Measurements from ENCODE around the gene NF2.

DNA sequence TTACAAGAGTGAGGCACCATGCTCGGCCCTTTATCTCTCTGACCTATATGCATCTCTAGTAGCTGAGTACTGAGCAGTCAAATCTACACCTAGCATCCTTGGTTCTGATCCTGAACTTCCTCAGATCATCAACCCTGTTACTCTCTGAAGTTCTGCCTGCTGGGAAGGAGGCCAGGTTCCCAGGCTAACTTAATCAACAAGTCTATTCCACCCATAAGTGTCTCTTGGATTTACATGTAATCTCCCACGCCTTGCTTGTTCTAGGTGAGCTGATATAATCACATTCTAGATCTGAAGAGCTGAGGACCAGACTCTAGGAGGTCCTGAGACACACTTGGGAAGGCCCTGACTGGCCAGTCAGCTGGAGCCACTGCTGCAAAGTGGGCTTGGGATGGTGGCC lies 138.5 kb downstream of the NF2 start:
- TF ChIP-seq CTCF (IDR thresholded peaks at IDR 0.05; ENCODE audit: low read depth, low read length, poor library complexity, severe bottlenecking) (no peak), EZH2phosphoT487 (IDR thresholded peaks at IDR 0.05; ENCODE audit: borderline replicate concordance, low read length) (no peak)
